GM20431 (cell line): ENCODE data around the gene C13orf46.

Experiments
- in situ Hi-C: fragments of 300-500 bp; cut with MseI, MboI; formaldehyde crosslinking; loops from one replicate; pipeline ENCODE4 v1.15.0; 2020; ENCODE audit warnings: low sequenced_read_pairs; ENCODE audit not compliant: unreplicated experiment

C13orf46 gene

GRCh38 chr13:113958373-113958772 lies 15.5 kb downstream of the C13orf46 start:
- in situ Hi-C loops, result no loop called here

GRCh38 chr13:113956571-113956970 lies 17.3 kb downstream of the C13orf46 start:
- in situ Hi-C loops, result no loop called here

GRCh38 chr13:113955691-113956090 lies 18.2 kb downstream of the C13orf46 start:
- in situ Hi-C loops, result no loop called here

GRCh38 chr13:113955235-113955634 lies 18.6 kb downstream of the C13orf46 start:
- in situ Hi-C loops, result no loop called here

GRCh38 chr13:113954046-113954835 lies 19.6 kb downstream of the C13orf46 start:
- in situ Hi-C loops, result no loop called here

- in situ Hi-C loops, result no loop called here
Measured at GRCh38 chr13:113953561-113953960, 20.3 kb downstream of the C13orf46 start.

GRCh38 chr13:113952983-113953520 lies 20.8 kb downstream of the C13orf46 start:
- in situ Hi-C loops, result no loop called here

GRCh38 chr13:113952151-113952982 lies 21.5 kb downstream of the C13orf46 start:
- in situ Hi-C loops, result no loop called here

- in situ Hi-C loops, result no loop called here
Measured at GRCh38 chr13:113951246-113951999, 22.5 kb downstream of the C13orf46 start.

- in situ Hi-C loops, result no loop called here
Measured at GRCh38 chr13:113950451-113951245, 23.2 kb downstream of the C13orf46 start.

GRCh38 chr13:113949546-113949945 lies 24.3 kb downstream of the C13orf46 start:
- in situ Hi-C loops, result no loop called here

GRCh38 chr13:113948034-113948742 lies 25.7 kb downstream of the C13orf46 start:
- in situ Hi-C loops, result no loop called here

GRCh38 chr13:113947311-113948033 lies 26.4 kb downstream of the C13orf46 start:
- in situ Hi-C loops, result no loop called here

- in situ Hi-C loops, result no loop called here
Measured at GRCh38 chr13:113946409-113947181, 27.3 kb downstream of the C13orf46 start.

GRCh38 chr13:113945857-113946408 lies 27.9 kb downstream of the C13orf46 start:
- in situ Hi-C loops, result no loop called here

GRCh38 chr13:113943821-113944565 lies 29.9 kb downstream of the C13orf46 start:
- in situ Hi-C loops, result no loop called here
